Left ventricle myocardium inferior (tissue), 1 donor: ENCODE results near the gene TACC3. TPM values are rescaled to one million over a fixed set of nuclear protein-coding genes. Genes with fewer than 3 reads are reported as not detected.
"Not testable (repeated sequence)": the region's sequence is repeated elsewhere in the genome, so short reads cannot be mapped to it uniquely, and the experiment has no call there.

Experiments
- DNase-seq: peaks from one replicate; pipeline ENCODE4 v3.0.0-alpha.2; 2020
- H3K27ac ChIP-seq: fragments of 200-600 bp; replicated peaks from 2 replicates; pipeline ENCODE4 v1.8.0; 2021
- H3K27me3 ChIP-seq: fragments of 200-600 bp; 2 replicates; pipeline ENCODE4 v1.8.0; 2021; ENCODE audit warnings: low read depth
- H3K36me3 ChIP-seq: fragments of 200-600 bp; 2 replicates; pipeline ENCODE4 v1.8.0; 2021
- H3K4me1 ChIP-seq: fragments of 200-600 bp; 2 replicates; pipeline ENCODE4 v1.8.0; 2021
- H3K4me3 ChIP-seq: fragments of 200-600 bp; 2 replicates; pipeline ENCODE4 v1.8.0; 2021; ENCODE audit warnings: mild to moderate bottlenecking, moderate library complexity
- H3K9me3 ChIP-seq: fragments of 200-600 bp; replicated peaks from 2 replicates; pipeline ENCODE4 v1.8.0; 2021
- intact Hi-C: fragments of 100-400 bp; cut with micrococcal nuclease; formaldehyde crosslinking; loops from one replicate; pipeline ENCODE4 v1.11.0; 2022
- total RNA-seq: library from RNA; stranded (reverse); fragmentation: NEBNext Ultra II Directional; extraction: Animal tissue kit (Norgen Biotek cat#: 25700); gene quantifications from one replicate; pipeline ENCODE4 v1.2.1, GENCODE V29; 2021
- TF ChIP-seq, protein P1 (sequence below): fragments of 200-600 bp; IDR thresholded peaks from 2 replicates; pipeline ENCODE4 v1.8.0; 2021; ENCODE audit warnings: antibody characterized with exemption, mild to moderate bottlenecking, borderline replicate concordance
- donor health status: DM: no; HTN: yes; CAD: no; lungs with severe emphysema.

Gene TACC3
- total RNA-seq, 1 donor from 2014 or later, result 5.8 TPM

DNA sequence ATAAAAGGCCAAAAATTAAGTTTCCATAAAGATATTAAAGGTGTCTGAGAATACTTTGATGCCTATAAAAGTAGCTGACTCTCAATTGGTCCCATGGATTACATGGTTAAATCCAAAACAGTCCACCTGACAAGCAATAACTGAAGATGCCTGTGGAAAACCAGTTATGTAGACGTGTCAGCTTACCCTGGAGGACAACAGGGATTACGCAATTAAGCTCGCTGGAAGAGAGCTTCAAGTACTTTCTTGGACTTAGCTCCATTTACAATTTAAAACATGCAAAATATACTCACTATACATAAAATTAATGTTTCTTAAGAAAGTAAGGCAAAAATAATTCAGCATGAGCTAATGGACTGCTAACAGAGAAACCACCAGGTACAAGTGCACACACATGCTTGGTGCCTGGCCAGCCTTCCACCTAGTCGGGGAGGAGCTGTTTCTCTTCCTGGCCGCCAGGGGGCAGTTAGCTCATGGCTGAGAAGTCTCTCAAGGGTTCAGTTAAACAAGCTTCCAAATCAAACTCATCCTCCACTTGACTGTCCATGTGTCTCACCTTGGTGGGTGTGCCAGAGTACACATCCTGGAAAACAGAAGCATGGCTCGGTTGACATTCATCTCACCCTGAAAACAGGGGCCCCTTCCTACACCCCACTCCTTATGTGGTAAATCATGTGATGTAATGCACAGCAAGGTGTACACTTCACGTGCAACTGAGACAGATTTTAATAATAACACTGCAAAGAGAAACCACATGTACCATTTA, 28.0 kb upstream of the TACC3 start:
- intact Hi-C loops, result loop anchor here (5.0 kb wide), 1 partner anchor 34 kb away; no protein-coding TSS in a partner anchor
- TF ChIP-seq, protein P1, sequence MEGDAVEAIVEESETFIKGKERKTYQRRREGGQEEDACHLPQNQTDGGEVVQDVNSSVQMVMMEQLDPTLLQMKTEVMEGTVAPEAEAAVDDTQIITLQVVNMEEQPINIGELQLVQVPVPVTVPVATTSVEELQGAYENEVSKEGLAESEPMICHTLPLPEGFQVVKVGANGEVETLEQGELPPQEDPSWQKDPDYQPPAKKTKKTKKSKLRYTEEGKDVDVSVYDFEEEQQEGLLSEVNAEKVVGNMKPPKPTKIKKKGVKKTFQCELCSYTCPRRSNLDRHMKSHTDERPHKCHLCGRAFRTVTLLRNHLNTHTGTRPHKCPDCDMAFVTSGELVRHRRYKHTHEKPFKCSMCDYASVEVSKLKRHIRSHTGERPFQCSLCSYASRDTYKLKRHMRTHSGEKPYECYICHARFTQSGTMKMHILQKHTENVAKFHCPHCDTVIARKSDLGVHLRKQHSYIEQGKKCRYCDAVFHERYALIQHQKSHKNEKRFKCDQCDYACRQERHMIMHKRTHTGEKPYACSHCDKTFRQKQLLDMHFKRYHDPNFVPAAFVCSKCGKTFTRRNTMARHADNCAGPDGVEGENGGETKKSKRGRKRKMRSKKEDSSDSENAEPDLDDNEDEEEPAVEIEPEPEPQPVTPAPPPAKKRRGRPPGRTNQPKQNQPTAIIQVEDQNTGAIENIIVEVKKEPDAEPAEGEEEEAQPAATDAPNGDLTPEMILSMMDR, result peak; percentile 93
- Histone ChIP-seq H3K4me3 (no peak overlapping the region), H3K4me1 (no peaks in the 10 kb centered on the region), H3K36me3 (peaks cover 76% of the 10 kb centered on the region), H3K27me3 (no peaks in the 10 kb centered on the region), H3K9me3 (no peaks in the 10 kb centered on the region), H3K27ac (no peak overlapping the region)
- DNase-seq, result peak; percentile 58

DNA sequence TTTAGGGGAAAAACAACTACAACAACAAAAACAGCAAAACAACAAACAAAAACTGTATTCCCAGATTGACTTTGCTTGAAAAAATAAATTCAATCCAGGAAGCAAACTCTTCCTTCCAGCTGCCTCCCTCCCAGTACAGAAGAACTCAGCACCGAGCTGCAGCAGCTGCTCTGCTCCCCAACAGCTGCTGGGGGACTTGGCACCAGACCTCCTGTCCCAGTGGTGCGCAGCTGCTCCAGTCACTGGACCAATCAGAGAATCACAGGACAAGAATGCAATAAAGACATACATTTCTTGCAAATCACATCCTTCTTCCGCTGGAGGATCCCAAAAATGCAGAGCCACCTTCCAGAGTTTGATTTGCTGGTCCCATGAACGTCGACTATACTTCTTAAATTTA, 25.4 kb upstream of the TACC3 start:
- Histone ChIP-seq H3K27ac (no peak overlapping the region), H3K27me3 (no peaks in the 10 kb centered on the region), H3K4me1 (no peaks in the 10 kb centered on the region), H3K36me3 (peaks cover 92% of the 10 kb centered on the region), H3K4me3 (no peak overlapping the region), H3K9me3 (no peaks in the 10 kb centered on the region)
- intact Hi-C loops, result no loop called here
- DNase-seq, result no peak
- TF ChIP-seq, protein P1, result no peak

DNA sequence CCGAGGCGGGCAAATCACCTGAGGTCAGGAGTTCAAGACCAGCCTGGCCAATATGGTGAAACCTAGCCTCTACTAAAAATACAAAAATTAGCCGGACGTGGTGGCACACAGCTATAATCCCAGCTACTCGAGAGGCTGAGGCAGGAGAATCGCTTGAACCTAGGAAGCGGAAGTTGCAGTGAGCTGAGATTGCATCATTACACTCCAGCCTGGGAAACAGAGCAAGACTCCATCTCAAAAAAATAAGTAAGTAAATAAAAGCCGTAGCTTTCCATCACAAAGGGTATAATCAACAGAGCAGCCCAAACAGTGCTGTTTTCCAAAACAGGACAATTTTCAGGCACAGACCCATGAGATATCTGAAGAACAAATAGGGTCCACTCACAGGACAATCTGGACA, 19.6 kb upstream of the TACC3 start:
- H3K4me1 ChIP-seq, DNase-seq, H3K4me3 ChIP-seq, H3K27me3 ChIP-seq, H3K27ac ChIP-seq, H3K9me3 ChIP-seq, intact Hi-C loops: not testable (repeated sequence)
- H3K36me3 ChIP-seq, result peaks cover 66% of the 10 kb centered on the region

DNA sequence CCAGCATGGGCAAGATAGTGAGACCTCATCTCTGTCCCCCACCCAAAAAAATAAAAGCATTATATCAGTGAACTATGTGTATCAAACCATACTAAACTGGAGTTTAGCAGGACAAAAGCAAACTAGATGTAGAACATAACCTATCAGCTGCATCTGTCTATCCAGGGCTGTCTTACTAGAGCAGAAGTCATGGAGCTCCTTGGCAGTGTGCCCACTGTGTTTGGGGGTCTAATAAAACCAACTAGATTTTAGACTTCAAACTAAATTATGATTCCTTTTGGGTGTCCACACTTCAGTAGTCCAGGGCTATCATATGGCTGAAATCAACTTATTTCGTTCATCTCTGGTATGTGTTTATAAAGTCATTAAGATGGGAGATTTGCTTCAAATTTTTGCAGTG, 17.5 kb upstream of the TACC3 start:
- DNase-seq, result no peak
- Histone ChIP-seq H3K4me1 (no peaks in the 10 kb centered on the region), H3K27me3 (no peaks in the 10 kb centered on the region), H3K9me3 (no peaks in the 10 kb centered on the region), H3K36me3 (peaks cover 44% of the 10 kb centered on the region), H3K4me3 (no peak overlapping the region), H3K27ac (no peak overlapping the region)
- TF ChIP-seq, protein P1, result no peak
- intact Hi-C loops, result no loop called here

- H3K9me3 ChIP-seq, result no peaks in the 10 kb centered on the region
- no peak for DNase-seq
- H3K27ac ChIP-seq, result no peak overlapping the region
- no peak overlapping the region for H3K4me3 ChIP-seq
- peaks cover 26% of the 10 kb centered on the region for H3K36me3 ChIP-seq
- TF ChIP-seq, protein P1, result no peak
- peaks cover 15% of the 10 kb centered on the region for H3K4me1 ChIP-seq
- intact Hi-C loops, result no loop called here
- H3K27me3 ChIP-seq, result no peaks in the 10 kb centered on the region
These were observed 15.6 kb upstream of the TACC3 start for GRCh38 chr4:1705732-1706131.

GRCh38 chr4:1706358-1706757, 15.0 kb upstream of the TACC3 start:
- intact Hi-C loops, result no loop called here
- peaks cover 22% of the 10 kb centered on the region for H3K4me1 ChIP-seq
- no peak overlapping the region for H3K27ac ChIP-seq
- DNase-seq, result no peak
- TF ChIP-seq, protein P1, result no peak
- no peaks in the 10 kb centered on the region for H3K27me3 ChIP-seq
- peaks cover 23% of the 10 kb centered on the region for H3K36me3 ChIP-seq
- no peak overlapping the region for H3K4me3 ChIP-seq
- no peaks in the 10 kb centered on the region for H3K9me3 ChIP-seq
